ENCODE measurements around the gene SYT1.

The SYT1 gene

GRCh38 chr12:79127271-79127751, 262.7 kb downstream of the SYT1 start:
- no peak for TF ChIP-seq EZH2phosphoT487 (conservative IDR thresholded peaks at IDR 0.05; ENCODE audit: low read length)
- no peak for TF ChIP-seq CTCF (IDR thresholded peaks at IDR 0.05; ENCODE audit: insufficient read depth, low read length, poor library complexity, severe bottlenecking)

GRCh38 chr12:79128956-79129355, 264.4 kb downstream of the SYT1 start:
- no peak overlapping the region for H3K4me2 ChIP-seq (ENCODE audit: low read depth, low read length, poor library complexity, severe bottlenecking)
- H3K36me3 ChIP-seq (ENCODE audit: low read length) = no peaks in the 10 kb centered on the region
- no peak overlapping the region for H3K9ac ChIP-seq (ENCODE audit: low read length)
- no peak overlapping the region for H2AFZ ChIP-seq (ENCODE audit: low read depth, low read length, severe bottlenecking)
- H3K9me3 ChIP-seq (ENCODE audit: insufficient read depth, low read length) = no peaks in the 10 kb centered on the region
- no peaks in the 10 kb centered on the region for H3K79me2 ChIP-seq (ENCODE audit: insufficient read depth, low read length)
- H3K4me3 ChIP-seq (ENCODE audit: insufficient read depth, low read length, poor library complexity, severe bottlenecking) = no peak overlapping the region
- TF ChIP-seq CTCF (IDR thresholded peaks at IDR 0.05; ENCODE audit: insufficient read depth, low read length, poor library complexity, severe bottlenecking) (no peak), EZH2phosphoT487 (conservative IDR thresholded peaks at IDR 0.05; ENCODE audit: low read length) (no peak)
- no peaks in the 10 kb centered on the region for H3K27me3 ChIP-seq (ENCODE audit: low read length)
- peaks cover 4% of the 10 kb centered on the region; the same call in 1 of the 2 replicates for H3K9me2 ChIP-seq (replicated peaks; ENCODE audit: insufficient read depth, low read length)
- H3F3A ChIP-seq (ENCODE audit: insufficient read depth) = no peaks in the 10 kb centered on the region
- H4K20me1 ChIP-seq (ENCODE audit: low read depth, low read length) = no peaks in the 10 kb centered on the region
- H3K27ac ChIP-seq (ENCODE audit: low read depth, low read length) = no peak overlapping the region

More at GRCh38 chr12:79127271-79127751, 262.7 kb downstream of the SYT1 start:
- no peak overlapping the region for H3K9ac ChIP-seq (ENCODE audit: low read length)
- no peaks in the 10 kb centered on the region for H3K27me3 ChIP-seq (ENCODE audit: low read length)
- peaks cover 4% of the 10 kb centered on the region; the same call in 1 of the 2 replicates for H3K9me2 ChIP-seq (replicated peaks; ENCODE audit: insufficient read depth, low read length)
- H3K4me3 ChIP-seq (ENCODE audit: insufficient read depth, low read length, poor library complexity, severe bottlenecking) = no peak overlapping the region
- H3K27ac ChIP-seq (ENCODE audit: low read depth, low read length) = no peak overlapping the region
- H3K79me2 ChIP-seq (ENCODE audit: insufficient read depth, low read length) = no peaks in the 10 kb centered on the region
- H4K20me1 ChIP-seq (ENCODE audit: low read depth, low read length) = no peaks in the 10 kb centered on the region
- no peak overlapping the region for H3K4me2 ChIP-seq (ENCODE audit: low read depth, low read length, poor library complexity, severe bottlenecking)
- no peaks in the 10 kb centered on the region for H3K9me3 ChIP-seq (ENCODE audit: insufficient read depth, low read length)
- no peaks in the 10 kb centered on the region for H3K36me3 ChIP-seq (ENCODE audit: low read length)
- no peaks in the 10 kb centered on the region for H3F3A ChIP-seq (ENCODE audit: insufficient read depth)
- no peak overlapping the region for H2AFZ ChIP-seq (ENCODE audit: low read depth, low read length, severe bottlenecking)

GRCh38 chr12:79138872-79139271, 274.3 kb downstream of the SYT1 start:
- H2AFZ ChIP-seq (ENCODE audit: low read depth, low read length, severe bottlenecking) = no peak overlapping the region
- no peaks in the 10 kb centered on the region for H3K79me2 ChIP-seq (ENCODE audit: insufficient read depth, low read length)
- H3K27ac ChIP-seq (ENCODE audit: low read depth, low read length) = no peak overlapping the region
- H3K9me2 ChIP-seq (replicated peaks; ENCODE audit: insufficient read depth, low read length) = no peaks in the 10 kb centered on the region
- H3K9me3 ChIP-seq (ENCODE audit: insufficient read depth, low read length) = no peaks in the 10 kb centered on the region
- H3K4me2 ChIP-seq (ENCODE audit: low read depth, low read length, poor library complexity, severe bottlenecking) = no peak overlapping the region
- TF ChIP-seq CTCF (IDR thresholded peaks at IDR 0.05; ENCODE audit: insufficient read depth, low read length, poor library complexity, severe bottlenecking) (no peak), EZH2phosphoT487 (conservative IDR thresholded peaks at IDR 0.05; ENCODE audit: low read length) (no peak)
- no peak overlapping the region for H3K9ac ChIP-seq (ENCODE audit: low read length)
- no peaks in the 10 kb centered on the region for H4K20me1 ChIP-seq (ENCODE audit: low read depth, low read length)
- no peaks in the 10 kb centered on the region for H3F3A ChIP-seq (ENCODE audit: insufficient read depth)
- H3K36me3 ChIP-seq (ENCODE audit: low read length) = no peaks in the 10 kb centered on the region
- H3K27me3 ChIP-seq (ENCODE audit: low read length) = no peaks in the 10 kb centered on the region
- no peak overlapping the region for H3K4me3 ChIP-seq (ENCODE audit: insufficient read depth, low read length, poor library complexity, severe bottlenecking)
